Measurements from ENCODE around the gene H2BW2. TPM values are rescaled to one million over a fixed set of nuclear protein-coding genes. Genes with fewer than 3 reads are reported as not detected.

Gene H2BW2
- total RNA-seq, 6 donors from 2014 or later, result not detected

DNA sequence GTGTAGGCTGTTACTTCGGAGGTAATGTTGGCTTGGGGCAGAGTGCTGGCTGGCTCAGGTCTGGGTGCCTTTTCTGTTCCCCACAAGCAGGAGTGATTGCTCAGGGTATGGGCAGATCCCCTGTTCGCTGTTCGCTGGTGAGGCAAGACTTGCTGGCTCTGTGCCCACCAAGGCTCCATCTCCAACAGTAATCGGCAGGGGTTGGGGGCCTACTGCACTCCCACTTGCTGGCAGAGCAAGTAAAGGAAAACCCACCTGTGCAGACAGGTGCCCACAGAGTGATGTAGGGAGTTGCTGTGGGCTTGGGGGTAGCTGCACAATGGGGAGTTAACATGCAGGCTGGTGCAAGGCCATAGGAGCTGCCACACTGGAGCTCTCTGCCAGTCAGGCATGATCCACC lies 44.3 kb downstream of the H2BW2 start:
- Histone ChIP-seq H3K4me1 (no peaks in the 10 kb centered on the region), H3K9me3 (no peaks in the 10 kb centered on the region), H3K36me3 (no peaks in the 10 kb centered on the region), H3K27ac (no peak overlapping the region), H3K4me3 (no peak overlapping the region), H3K27me3 (no peaks in the 10 kb centered on the region)
- DNase-seq (no peak), ATAC-seq (ENCODE audit: low FRiP score in 2 of 2) (peak in 1 of 2 donors; percentile 43)
- 79% methylated on average over 4 of the region's 4 CpGs; no CpG with 5 or more reads in 1 of the 2 donors for WGBS, 2 donors
- TF ChIP-seq, protein P1, sequence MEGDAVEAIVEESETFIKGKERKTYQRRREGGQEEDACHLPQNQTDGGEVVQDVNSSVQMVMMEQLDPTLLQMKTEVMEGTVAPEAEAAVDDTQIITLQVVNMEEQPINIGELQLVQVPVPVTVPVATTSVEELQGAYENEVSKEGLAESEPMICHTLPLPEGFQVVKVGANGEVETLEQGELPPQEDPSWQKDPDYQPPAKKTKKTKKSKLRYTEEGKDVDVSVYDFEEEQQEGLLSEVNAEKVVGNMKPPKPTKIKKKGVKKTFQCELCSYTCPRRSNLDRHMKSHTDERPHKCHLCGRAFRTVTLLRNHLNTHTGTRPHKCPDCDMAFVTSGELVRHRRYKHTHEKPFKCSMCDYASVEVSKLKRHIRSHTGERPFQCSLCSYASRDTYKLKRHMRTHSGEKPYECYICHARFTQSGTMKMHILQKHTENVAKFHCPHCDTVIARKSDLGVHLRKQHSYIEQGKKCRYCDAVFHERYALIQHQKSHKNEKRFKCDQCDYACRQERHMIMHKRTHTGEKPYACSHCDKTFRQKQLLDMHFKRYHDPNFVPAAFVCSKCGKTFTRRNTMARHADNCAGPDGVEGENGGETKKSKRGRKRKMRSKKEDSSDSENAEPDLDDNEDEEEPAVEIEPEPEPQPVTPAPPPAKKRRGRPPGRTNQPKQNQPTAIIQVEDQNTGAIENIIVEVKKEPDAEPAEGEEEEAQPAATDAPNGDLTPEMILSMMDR (IDR thresholded peaks at IDR 0.05), result no peak
- no peak for TF ChIP-seq POLR2A (IDR thresholded peaks at IDR 0.05)
- no peak for TF ChIP-seq EP300 (IDR thresholded peaks at IDR 0.05)
- no peak for TF ChIP-seq POLR2AphosphoS5 (IDR thresholded peaks at IDR 0.05)

DNA sequence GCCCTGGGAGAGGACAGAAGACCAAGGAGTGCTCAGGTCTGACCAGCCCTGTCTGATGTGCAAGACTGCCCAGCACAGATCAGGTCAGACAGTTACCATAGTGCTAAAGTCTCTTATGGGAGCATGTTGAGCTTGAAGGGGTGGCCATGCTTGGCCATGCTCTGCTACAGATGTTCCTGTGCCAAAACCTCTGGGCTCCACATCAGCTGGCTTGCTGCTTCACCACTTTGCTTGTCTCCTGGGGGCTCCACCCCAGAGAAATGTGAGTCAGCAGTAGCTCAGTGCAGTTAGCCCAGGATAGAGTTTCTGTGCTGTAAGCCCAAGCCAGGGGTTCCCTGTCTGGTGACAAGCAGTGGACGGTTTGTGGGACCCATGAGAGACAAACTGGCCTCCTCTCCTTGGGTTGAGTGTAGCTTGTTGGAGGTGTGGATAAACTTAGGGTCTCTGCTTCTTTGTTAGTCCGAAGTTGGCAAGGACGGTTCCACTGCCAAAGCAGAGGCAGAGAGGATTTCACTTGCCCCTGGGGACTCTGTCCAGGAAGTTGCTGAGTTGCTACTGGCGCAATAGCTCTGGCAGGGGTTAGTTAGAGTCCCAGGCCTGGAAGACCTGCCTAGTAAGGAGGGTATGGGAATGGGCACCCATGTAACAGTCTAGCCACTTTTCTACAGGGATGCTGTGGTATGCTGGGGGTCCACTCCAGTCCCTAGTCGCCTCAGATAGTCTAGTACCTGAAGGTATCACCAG lies 45.0 kb downstream of the H2BW2 start:
- no peak overlapping the region for H3K4me3 ChIP-seq
- H3K36me3 ChIP-seq, result no peaks in the 10 kb centered on the region
- H3K9me3 ChIP-seq, result no peaks in the 10 kb centered on the region
- DNase-seq (no peak), ATAC-seq (ENCODE audit: low FRiP score in 2 of 2) (no peak)
- no peak for TF ChIP-seq POLR2A (IDR thresholded peaks at IDR 0.05)
- WGBS, 2 donors, result 73 to 100% methylated on average over 1 to 5 of the region's 5 CpGs
- no peaks in the 10 kb centered on the region for H3K27me3 ChIP-seq
- H3K27ac ChIP-seq, result no peak overlapping the region
- H3K4me1 ChIP-seq, result no peaks in the 10 kb centered on the region

DNA sequence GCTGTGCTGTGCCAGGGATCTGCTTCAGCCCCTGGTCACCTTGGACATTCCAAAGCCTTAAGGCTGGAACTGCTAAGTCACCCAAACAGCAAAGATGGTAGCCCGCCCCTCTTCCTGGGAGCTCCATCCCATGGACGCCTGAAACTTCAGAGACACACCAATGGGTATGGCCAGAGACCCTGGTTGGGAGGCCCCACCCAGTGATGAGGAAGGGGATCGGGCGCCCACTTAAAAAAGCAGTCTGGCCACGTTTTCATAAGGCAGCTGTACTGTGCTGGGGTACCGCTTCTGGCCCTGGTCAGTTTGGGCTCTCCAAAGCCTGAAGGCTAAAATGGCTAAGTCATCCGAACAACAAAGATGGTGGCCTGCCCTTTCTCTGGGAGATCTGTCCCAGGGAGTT lies 45.7 kb downstream of the H2BW2 start:
- ATAC-seq (ENCODE audit: low FRiP score in 2 of 2), result peak in 1 of 2 donors; percentile 56

DNA sequence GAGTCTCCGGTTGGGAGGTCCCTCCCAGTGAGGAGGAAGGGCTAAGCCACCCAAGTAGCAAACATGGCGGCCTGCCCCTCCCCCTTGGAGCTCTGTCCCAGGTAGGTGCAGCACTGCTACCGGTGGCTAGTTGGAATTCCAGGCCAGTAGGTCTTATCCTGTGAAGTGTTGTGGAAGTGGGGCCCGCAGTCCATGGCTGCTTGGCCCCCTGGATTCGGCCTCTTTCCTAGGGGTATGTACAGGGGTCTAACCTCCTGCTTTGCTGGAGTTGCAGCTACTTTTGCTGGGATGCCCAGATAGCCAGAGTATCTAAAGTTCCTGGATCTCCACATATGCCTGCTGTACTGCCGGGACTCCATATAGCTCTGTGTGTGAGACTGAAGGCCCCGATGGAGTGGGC lies 46.2 kb downstream of the H2BW2 start:
- 83 to 91% methylated on average over 2 to 6 of the region's 7 CpGs for WGBS, 2 donors
- Histone ChIP-seq H3K4me1 (no peaks in the 10 kb centered on the region), H3K27me3 (no peaks in the 10 kb centered on the region), H3K36me3 (no peaks in the 10 kb centered on the region), H3K9me3 (no peaks in the 10 kb centered on the region), H3K4me3 (no peak overlapping the region), H3K27ac (no peak overlapping the region)
- TF ChIP-seq POLR2AphosphoS5 (IDR thresholded peaks at IDR 0.05) (no peak), POLR2A (IDR thresholded peaks at IDR 0.05) (no peak), EP300 (IDR thresholded peaks at IDR 0.05) (no peak)
- TF ChIP-seq, protein P1 (IDR thresholded peaks at IDR 0.05), result no peak
- ATAC-seq (ENCODE audit: low FRiP score in 2 of 2) (no peak), DNase-seq (no peak)

More for the DNA sequence above, 45.7 kb downstream of the H2BW2 start:
- Histone ChIP-seq H3K4me1 (no peaks in the 10 kb centered on the region), H3K36me3 (no peaks in the 10 kb centered on the region), H3K4me3 (no peak overlapping the region), H3K27me3 (no peaks in the 10 kb centered on the region), H3K9me3 (no peaks in the 10 kb centered on the region), H3K27ac (no peak overlapping the region)
- DNase-seq, result no peak
- WGBS, 2 donors, result 86% methylated on average over 7 of the region's 7 CpGs; no CpG with 5 or more reads in 1 of the 2 donors
- TF ChIP-seq POLR2A (IDR thresholded peaks at IDR 0.05) (no peak), POLR2AphosphoS5 (IDR thresholded peaks at IDR 0.05) (no peak), EP300 (IDR thresholded peaks at IDR 0.05) (no peak)
- TF ChIP-seq, protein P1 (IDR thresholded peaks at IDR 0.05), result no peak

Other genes starting within 250 kb of the H2BW2 start
- 1 to 10 TPM in 2 of 6 donors, under 1 TPM in 3, not detected in 1; 0.37 to 1.1 (median 0.84) TPM for gene RAB9B, start 207.7 kb upstream of the H2BW2 start, total RNA-seq
- gene TMSB15B, start 77.3 kb upstream of the H2BW2 start, total RNA-seq, result 1 to 10 TPM; 1.0 to 4.9 (median 1.8) TPM
- gene H2BW1, start 26.2 kb upstream of the H2BW2 start, total RNA-seq, result not detected
- gene TMSB15C, start 36.3 kb downstream of the H2BW2 start, total RNA-seq, result 1 to 10 TPM in 1 of 6 donors, under 1 TPM in 4, not detected in 1; 0.46 to 3.3 (median 0.72) TPM
- gene ZCCHC18, start 72.6 kb downstream of the H2BW2 start, total RNA-seq, result 10 to 100 TPM in 1 of 6 donors, 1 to 10 TPM in 1, under 1 TPM in 3, not detected in 1; 0.15 to 45.1 (median 0.26) TPM
- 10 to 100 TPM in 1 of 6 donors, 1 to 10 TPM in 5; 2.3 to 13.5 (median 7.6) TPM for gene SLC25A53, start 117.1 kb downstream of the H2BW2 start, total RNA-seq
- 10 to 100 TPM in 5 of 6 donors, 1 to 10 TPM in 1; 8.3 to 25.4 (median 15.3) TPM for gene FAM199X, start 126.5 kb downstream of the H2BW2 start, total RNA-seq
- not detected for gene ESX1, start 215.0 kb downstream of the H2BW2 start, total RNA-seq

Data from upper lobe of left lung (tissue), 6 donors.